Esophagus squamous epithelium (tissue), 5 donors: ENCODE measurements around the gene SDHC. TPM values are rescaled to one million over a fixed set of nuclear protein-coding genes. Genes with fewer than 3 reads are reported as not detected.

Source experiments
- DNase-seq: peaks from one replicate; lab custom pipeline; 2025; lab: John Stamatoyannopoulos, UW
- H3K27ac ChIP-seq, 4 donors: fragments of 200-600 bp; sonication (generic); one replicate each; pipeline ENCODE4 v1.5.1; 2016 to 2019; ENCODE audit warnings: mild to moderate bottlenecking in 1 of 4
- H3K27me3 ChIP-seq, 4 donors: fragments of 200-600 bp; sonication (generic); 1 replicate in 3 of 4; 2 replicates in 1 of 4; pipeline versions ENCODE4 v1.5.1 to v1.6.0; 2017 to 2021; ENCODE audit warnings: antibody characterized with exemption in 1 of 4
- H3K36me3 ChIP-seq, 3 donors: fragments of 200-600 bp; sonication (generic); one replicate each; pipeline ENCODE4 v1.5.1; 2016 to 2019
- H3K4me1 ChIP-seq, 3 donors: fragments of 200-600 bp; sonication (generic); one replicate each; pipeline ENCODE4 v1.5.1; 2017 to 2019
- H3K4me3 ChIP-seq, 4 donors: fragments of 200-600 bp; sonication (generic); 1 replicate in 3 of 4; 2 replicates in 1 of 4; pipeline ENCODE4 v1.5.1; 2016 to 2019; ENCODE audit warnings: mild to moderate bottlenecking in 2 of 4, moderate library complexity in 1 of 4
- H3K9me3 ChIP-seq, 3 donors: fragments of 200-600 bp; sonication (generic); one replicate each; pipeline ENCODE4 v1.5.1; 2016 to 2019
- POLR2A ChIP-seq, 4 donors: fragments of 450-650 bp; IDR thresholded peaks; one replicate each; pipeline ENCODE4 v1.6.1; 2017; ENCODE audit warnings: antibody characterized with exemption in 4 of 4, mild to moderate bottlenecking in 4 of 4, moderate library complexity in 3 of 4
- WGBS, 2 donors: methylation state at CpG; one replicate each; pipeline ENCODE4 v1.1.5; 2018; 5-methylcytosine and 5-hydroxymethylcytosine counted together
- intact Hi-C: fragments of 100-400 bp; cut with DNase I; formaldehyde crosslinking; loops from one replicate; pipeline ENCODE4 v1.15.0; 2022
- total RNA-seq, 4 donors: library from RNA; depleted of rRNA; stranded (reverse); fragments of >200 nt; gene quantifications; one replicate each; pipeline ENCODE4 v1.1.0, GENCODE V29; 2016
- TF ChIP-seq, protein P1 (sequence below), 6 experiments: fragments of 450-650 bp in 4 of 6; fragments of 200-600 bp in 2 of 6; sonication (generic) in 2 of 6; IDR thresholded peaks; one replicate each; pipeline ENCODE4 v1.5.1; 2016 to 2019; ENCODE audit warnings: antibody characterized with exemption in 6 of 6, mild to moderate bottlenecking in 4 of 6, moderate library complexity in 4 of 6
- donor health status: DM: yes; HTN: yes; CAD: no.

SDHC gene
- total RNA-seq, 4 donors from 2014 or later, result 32.2 to 138 (median 70.1) TPM

DNA sequence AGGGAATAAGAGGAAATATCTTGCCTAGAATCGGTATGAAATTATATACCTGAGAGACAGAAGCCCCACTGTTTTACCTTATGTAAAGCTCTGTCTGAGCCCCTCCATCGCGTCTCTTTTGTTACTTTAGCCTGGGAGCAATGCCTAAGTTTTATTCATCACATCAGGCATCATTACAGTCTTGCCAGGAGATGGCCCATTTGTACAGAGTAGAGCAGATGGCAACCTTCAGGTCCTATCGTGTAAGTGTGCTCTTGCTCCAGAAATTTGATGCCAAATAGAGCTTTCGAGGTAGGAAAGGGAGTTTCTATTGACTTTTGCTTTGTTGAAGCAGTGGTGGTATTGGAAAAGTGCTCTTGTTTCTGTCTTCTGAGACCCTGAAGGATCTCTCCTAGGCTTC lies 28.6 kb downstream of the SDHC start:
- intact Hi-C loops, result no loop called here
- Histone ChIP-seq H3K27ac (no peak overlapping the region), H3K27me3 (no peaks in the 10 kb centered on the region), H3K4me3 (no peak overlapping the region), H3K36me3 (peaks cover 0 to 98% (median 0%) of the 10 kb centered on the region in 3 donors), H3K9me3 (no peaks in the 10 kb centered on the region), H3K4me1 (no peaks in the 10 kb centered on the region)
- WGBS, 2 donors, result 88 to 93% methylated on average over 5 of the region's 5 CpGs
- DNase-seq, result no peak
- TF ChIP-seq, protein P1, sequence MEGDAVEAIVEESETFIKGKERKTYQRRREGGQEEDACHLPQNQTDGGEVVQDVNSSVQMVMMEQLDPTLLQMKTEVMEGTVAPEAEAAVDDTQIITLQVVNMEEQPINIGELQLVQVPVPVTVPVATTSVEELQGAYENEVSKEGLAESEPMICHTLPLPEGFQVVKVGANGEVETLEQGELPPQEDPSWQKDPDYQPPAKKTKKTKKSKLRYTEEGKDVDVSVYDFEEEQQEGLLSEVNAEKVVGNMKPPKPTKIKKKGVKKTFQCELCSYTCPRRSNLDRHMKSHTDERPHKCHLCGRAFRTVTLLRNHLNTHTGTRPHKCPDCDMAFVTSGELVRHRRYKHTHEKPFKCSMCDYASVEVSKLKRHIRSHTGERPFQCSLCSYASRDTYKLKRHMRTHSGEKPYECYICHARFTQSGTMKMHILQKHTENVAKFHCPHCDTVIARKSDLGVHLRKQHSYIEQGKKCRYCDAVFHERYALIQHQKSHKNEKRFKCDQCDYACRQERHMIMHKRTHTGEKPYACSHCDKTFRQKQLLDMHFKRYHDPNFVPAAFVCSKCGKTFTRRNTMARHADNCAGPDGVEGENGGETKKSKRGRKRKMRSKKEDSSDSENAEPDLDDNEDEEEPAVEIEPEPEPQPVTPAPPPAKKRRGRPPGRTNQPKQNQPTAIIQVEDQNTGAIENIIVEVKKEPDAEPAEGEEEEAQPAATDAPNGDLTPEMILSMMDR (IDR thresholded peaks at IDR 0.05), result no peak
- no peak for TF ChIP-seq POLR2A (IDR thresholded peaks at IDR 0.05)

DNA sequence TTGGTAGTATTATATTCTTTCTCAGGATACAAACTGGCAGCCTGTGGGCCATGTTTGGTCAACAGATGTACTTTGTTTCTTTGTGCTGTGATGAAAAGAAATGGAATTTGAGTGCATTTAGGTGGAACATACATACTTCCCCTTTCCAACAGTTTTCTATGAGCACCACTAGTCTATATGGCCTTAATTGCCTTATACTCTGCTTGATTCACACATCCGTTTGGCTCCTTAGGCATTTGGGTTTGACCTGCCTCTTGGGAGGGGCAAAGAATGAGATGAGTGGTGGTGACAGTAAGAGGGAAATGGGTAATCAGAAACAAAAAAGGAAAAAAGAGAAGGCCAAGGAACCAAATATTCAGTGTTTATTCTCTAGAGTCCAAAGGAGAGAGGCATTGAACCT lies 36.5 kb downstream of the SDHC start:
- Histone ChIP-seq H3K4me3 (no peak overlapping the region), H3K27me3 (no peaks in the 10 kb centered on the region), H3K27ac (no peak overlapping the region), H3K36me3 (peaks cover 0 to 46% (median 0%) of the 10 kb centered on the region in 3 donors), H3K9me3 (no peaks in the 10 kb centered on the region), H3K4me1 (no peaks in the 10 kb centered on the region)
- no peak for DNase-seq
- TF ChIP-seq POLR2A (IDR thresholded peaks at IDR 0.05), result no peak
- TF ChIP-seq, protein P1 (IDR thresholded peaks at IDR 0.05), result no peak
- intact Hi-C loops, result no loop called here
- 70 to 88% methylated on average over 1 of the region's 1 CpG for WGBS, 2 donors

DNA sequence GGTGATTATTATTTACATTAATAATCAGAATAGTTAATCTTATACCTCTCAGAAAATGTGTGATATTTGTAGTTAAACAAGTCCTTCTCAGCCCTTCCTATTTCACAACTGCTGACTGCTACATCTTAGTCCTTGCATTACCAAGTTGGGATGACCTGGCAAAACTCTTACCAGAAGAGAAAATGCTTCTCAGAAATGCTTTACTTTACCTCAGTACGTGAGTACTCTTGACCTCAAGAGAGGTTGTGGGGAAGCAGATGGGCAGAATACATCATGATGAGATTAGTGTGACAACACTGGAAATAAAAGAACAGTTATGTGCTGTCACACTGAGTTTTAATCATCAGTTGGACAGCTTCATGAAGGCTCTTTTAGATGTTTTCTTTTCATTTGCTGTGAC lies 37.3 kb downstream of the SDHC start:
- WGBS, 2 donors, result 69 to 72% methylated on average over 1 of the region's 1 CpG

DNA sequence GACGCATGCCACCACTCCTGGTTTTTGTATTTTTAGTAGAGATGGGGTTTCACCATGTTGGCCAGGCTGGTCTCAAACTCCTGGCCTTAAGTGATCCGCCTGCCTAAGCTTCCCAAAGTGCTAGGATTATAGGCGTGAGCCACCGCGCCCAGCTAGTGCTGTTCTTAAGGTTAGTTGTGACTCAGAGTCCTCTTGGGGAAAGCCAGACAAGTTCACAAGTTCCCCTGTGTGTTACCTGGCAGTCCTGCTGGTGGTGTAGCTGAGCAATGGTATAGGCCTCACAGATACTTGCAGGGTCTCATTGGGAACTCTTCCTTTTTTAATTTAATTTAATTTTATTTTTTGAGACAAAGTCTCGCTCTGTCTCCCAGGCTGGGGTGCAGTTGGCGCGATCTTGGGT lies 42.9 kb downstream of the SDHC start:
- intact Hi-C loops, result no loop called here
- peaks cover 0 to 59% (median 4%) of the 10 kb centered on the region in 3 donors for H3K36me3 ChIP-seq
- TF ChIP-seq, protein P1 (IDR thresholded peaks at IDR 0.05), result no peak
- no peak for TF ChIP-seq POLR2A (IDR thresholded peaks at IDR 0.05)
- H3K4me3 ChIP-seq, result no peak overlapping the region
- H3K27ac ChIP-seq, result no peak overlapping the region
- DNase-seq, result no peak
- H3K4me1 ChIP-seq, result no peaks in the 10 kb centered on the region
- WGBS, 2 donors, result 86 to 88% methylated on average over 7 to 8 of the region's 8 CpGs
- no peaks in the 10 kb centered on the region for H3K9me3 ChIP-seq
- no peaks in the 10 kb centered on the region for H3K27me3 ChIP-seq

More for the DNA sequence above, 37.3 kb downstream of the SDHC start:
- Histone ChIP-seq H3K9me3 (no peaks in the 10 kb centered on the region), H3K27ac (no peak overlapping the region), H3K4me1 (no peaks in the 10 kb centered on the region), H3K27me3 (no peaks in the 10 kb centered on the region), H3K4me3 (no peak overlapping the region), H3K36me3 (peaks cover 0 to 43% (median under 1%) of the 10 kb centered on the region in 3 donors)
- DNase-seq, result no peak
- TF ChIP-seq POLR2A (IDR thresholded peaks at IDR 0.05), result no peak
- TF ChIP-seq, protein P1 (IDR thresholded peaks at IDR 0.05), result no peak
- intact Hi-C loops, result no loop called here

DNA sequence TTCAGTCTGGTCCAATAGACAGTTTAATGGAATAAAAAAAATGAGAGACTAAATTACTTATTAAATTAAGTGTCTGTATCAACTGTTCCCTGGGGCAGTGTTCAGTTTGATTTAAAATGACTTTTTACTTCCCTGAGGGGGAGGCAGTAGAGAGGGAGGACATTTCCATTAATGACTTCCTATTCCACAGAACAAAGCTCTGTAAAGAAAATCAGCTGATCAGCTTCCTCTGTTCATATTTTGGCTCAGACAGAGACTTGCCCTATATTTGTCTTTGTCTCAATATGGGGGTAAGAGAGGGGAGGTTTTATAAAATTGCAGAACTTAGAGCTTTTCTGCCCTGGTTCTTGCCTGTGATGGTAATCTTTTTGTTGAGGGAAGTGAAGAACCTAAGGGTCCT lies 45.1 kb downstream of the SDHC start:
- H3K27ac ChIP-seq, result peak overlapping the region in 1 of 4 donors; percentile 48
- intact Hi-C loops, result no loop called here
- TF ChIP-seq, protein P1 (IDR thresholded peaks at IDR 0.05), result no peak
- TF ChIP-seq POLR2A (IDR thresholded peaks at IDR 0.05), result no peak
- H3K4me1 ChIP-seq, result no peaks in the 10 kb centered on the region
- H3K36me3 ChIP-seq, result peaks cover 4 to 81% (median 11%) of the 10 kb centered on the region in 3 donors
- no peaks in the 10 kb centered on the region for H3K9me3 ChIP-seq
- no peak for DNase-seq
- no peaks in the 10 kb centered on the region for H3K27me3 ChIP-seq
- no peak overlapping the region for H3K4me3 ChIP-seq
